Measurements from ENCODE around the gene LRRN2.

GRCh38 chr1:204688007-204688406 lies 2.5 kb upstream of the LRRN2 start:
- TF ChIP-seq CTCF (conservative IDR thresholded peaks at IDR 0.05; ENCODE audit: low read depth, low read length) (no peak), EZH2 (IDR thresholded peaks at IDR 0.05; ENCODE audit: low read length, unreplicated experiment) (no peak)
